A375 (cell line): ENCODE measurements around the gene BMP3. TPM values are rescaled to one million over a fixed set of nuclear protein-coding genes. Genes with fewer than 3 reads are reported as not detected.

Experiments used
- total RNA-seq: library from RNA; depleted of rRNA; stranded (reverse); fragments of >200 nt; shearing (Covaris generic); gene quantifications from 2 replicates; pipeline ENCODE4 v1.2.3, GENCODE V29; 2014; rRNA removed

BMP3 gene, protein sequence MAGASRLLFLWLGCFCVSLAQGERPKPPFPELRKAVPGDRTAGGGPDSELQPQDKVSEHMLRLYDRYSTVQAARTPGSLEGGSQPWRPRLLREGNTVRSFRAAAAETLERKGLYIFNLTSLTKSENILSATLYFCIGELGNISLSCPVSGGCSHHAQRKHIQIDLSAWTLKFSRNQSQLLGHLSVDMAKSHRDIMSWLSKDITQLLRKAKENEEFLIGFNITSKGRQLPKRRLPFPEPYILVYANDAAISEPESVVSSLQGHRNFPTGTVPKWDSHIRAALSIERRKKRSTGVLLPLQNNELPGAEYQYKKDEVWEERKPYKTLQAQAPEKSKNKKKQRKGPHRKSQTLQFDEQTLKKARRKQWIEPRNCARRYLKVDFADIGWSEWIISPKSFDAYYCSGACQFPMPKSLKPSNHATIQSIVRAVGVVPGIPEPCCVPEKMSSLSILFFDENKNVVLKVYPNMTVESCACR
- not detected in 2 replicates for total RNA-seq

DNA sequence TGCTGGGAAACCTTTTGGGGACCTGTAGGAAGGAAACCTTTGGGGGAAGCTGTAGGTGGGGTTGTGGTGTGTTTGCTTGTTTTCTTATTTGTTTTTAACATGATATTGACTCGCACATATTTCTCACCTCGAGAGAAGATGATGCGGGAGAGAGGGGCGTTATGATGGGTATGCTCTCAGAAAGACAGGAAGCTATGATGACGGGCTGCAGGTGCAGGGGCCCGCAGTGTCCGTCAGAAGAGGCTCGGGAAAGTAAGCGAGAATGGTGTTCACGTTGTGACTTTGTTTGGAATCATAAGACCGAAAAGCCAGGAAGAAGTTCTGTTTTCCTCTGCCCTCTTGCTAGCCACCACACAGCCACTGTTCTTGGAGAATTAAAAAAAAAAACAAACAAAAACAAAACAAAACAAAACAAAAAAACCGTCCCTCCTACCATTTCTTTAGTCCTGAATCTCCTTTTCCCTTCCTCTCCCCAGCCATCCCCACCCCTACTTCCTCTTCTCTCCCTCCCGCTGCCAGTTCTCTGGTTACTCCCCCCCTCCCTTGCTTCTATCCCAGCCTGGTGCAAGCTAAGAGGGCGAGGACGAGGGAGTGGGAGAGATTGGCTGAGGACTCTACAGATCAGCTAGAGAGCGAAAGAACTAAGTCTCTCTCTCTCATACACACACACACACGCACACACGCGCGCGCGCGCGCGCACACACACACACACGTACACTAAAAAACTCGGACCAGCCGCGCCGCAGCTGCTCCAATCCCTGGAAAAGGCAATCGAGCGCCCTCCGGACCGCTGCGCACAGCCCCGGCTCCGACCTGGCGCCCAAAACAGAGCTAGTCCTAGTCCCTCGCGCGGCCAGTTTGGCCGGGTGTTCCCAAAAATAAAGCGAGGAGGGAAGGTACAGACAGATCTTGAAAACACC, at the start of gene BMP3:
Gene BMP3, plus strand, starts transcription at position 648 of the 920 bp plus-strand sequence. CDS start 577 bp downstream, outside the sequence.

Other genes with a start within 250 kb of the BMP3 start
- gene PRKG2, start 184.5 kb downstream of the BMP3 start, total RNA-seq, result 0.56 and 0.64 TPM in 2 replicates